ENCODE results near the gene LILRB4. TPM values are rescaled to one million over a fixed set of nuclear protein-coding genes. Genes with fewer than 3 reads are reported as not detected.
A peak's percentile ranks its signal among the peaks of the same experiment; 100 is the strongest.
"Not testable (repeated sequence)": the region's sequence is repeated elsewhere in the genome, so short reads cannot be mapped to it uniquely, and the experiment has no call there.

Gene LILRB4
- total RNA-seq, 1 donor from 2014 or later = not detected

DNA sequence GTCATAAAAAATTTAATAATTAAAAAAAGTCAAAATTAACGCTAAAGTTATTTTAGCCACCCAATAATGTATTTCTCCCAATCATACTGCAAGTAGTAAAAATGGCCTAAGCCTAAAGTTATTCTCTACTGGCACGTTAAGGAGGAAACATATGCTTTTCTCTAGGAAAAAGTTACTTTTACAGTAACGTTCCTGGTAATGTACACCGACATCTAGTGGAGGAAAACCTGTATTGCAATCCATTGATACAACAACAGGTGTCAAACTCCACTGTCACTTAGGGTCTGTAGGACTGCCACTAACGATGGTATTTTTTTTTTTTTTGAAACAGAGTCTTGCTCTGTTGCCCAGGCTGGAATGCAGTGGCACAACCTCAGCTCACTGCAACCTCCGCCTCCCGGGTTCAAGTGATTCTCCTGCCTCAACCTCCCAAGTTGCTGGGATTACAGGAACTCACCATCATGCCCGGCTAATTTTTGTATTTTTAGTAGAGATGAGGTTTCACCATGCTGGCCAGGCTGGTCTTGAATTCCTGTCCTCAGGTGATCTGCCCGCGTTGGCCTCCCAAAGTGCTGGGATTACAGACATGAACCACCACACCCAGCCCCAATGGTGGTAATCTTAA lies 13.5 kb downstream of the LILRB4 start:
- H3K4me3 Mint-ChIP-seq (ENCODE audit: unreplicated experiment); H3K4me2 ChIP-seq (ENCODE audit: low read length); H3K4me1 Mint-ChIP-seq (ENCODE audit: low read depth, unreplicated experiment); H3K27me3 ChIP-seq (ENCODE audit: insufficient read depth, low read length); H3K27ac ChIP-seq (ENCODE audit: low read depth, low read length); H3K79me2 ChIP-seq (ENCODE audit: insufficient read depth, low read length); H3K36me3 Mint-ChIP-seq (ENCODE audit: low read depth, unreplicated experiment); H3K27ac Mint-ChIP-seq (ENCODE audit: unreplicated experiment); H3K36me3 ChIP-seq (ENCODE audit: insufficient read depth, low read length); H3K4me3 ChIP-seq (ENCODE audit: insufficient read depth, low read depth, low read length); H3K9ac ChIP-seq (ENCODE audit: low read length); H3K9me3 Mint-ChIP-seq (ENCODE audit: unreplicated experiment); H4K20me1 ChIP-seq (ENCODE audit: insufficient read depth, low read length); H3K4me1 ChIP-seq (ENCODE audit: insufficient read depth, low read length); H3K27me3 Mint-ChIP-seq (ENCODE audit: low read depth, unreplicated experiment); H2AFZ ChIP-seq (ENCODE audit: low read depth, low read length); H3K9me3 ChIP-seq (ENCODE audit: insufficient read depth, low read depth, low read length); FAIRE-seq: not testable (repeated sequence)
- peak; percentile 3 for DNase-seq (ENCODE audit: low read depth)
- TF ChIP-seq, protein P1, sequence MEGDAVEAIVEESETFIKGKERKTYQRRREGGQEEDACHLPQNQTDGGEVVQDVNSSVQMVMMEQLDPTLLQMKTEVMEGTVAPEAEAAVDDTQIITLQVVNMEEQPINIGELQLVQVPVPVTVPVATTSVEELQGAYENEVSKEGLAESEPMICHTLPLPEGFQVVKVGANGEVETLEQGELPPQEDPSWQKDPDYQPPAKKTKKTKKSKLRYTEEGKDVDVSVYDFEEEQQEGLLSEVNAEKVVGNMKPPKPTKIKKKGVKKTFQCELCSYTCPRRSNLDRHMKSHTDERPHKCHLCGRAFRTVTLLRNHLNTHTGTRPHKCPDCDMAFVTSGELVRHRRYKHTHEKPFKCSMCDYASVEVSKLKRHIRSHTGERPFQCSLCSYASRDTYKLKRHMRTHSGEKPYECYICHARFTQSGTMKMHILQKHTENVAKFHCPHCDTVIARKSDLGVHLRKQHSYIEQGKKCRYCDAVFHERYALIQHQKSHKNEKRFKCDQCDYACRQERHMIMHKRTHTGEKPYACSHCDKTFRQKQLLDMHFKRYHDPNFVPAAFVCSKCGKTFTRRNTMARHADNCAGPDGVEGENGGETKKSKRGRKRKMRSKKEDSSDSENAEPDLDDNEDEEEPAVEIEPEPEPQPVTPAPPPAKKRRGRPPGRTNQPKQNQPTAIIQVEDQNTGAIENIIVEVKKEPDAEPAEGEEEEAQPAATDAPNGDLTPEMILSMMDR (IDR thresholded peaks at IDR 0.05; ENCODE audit: insufficient read depth, low read depth, low read length) = peak; percentile 71

DNA sequence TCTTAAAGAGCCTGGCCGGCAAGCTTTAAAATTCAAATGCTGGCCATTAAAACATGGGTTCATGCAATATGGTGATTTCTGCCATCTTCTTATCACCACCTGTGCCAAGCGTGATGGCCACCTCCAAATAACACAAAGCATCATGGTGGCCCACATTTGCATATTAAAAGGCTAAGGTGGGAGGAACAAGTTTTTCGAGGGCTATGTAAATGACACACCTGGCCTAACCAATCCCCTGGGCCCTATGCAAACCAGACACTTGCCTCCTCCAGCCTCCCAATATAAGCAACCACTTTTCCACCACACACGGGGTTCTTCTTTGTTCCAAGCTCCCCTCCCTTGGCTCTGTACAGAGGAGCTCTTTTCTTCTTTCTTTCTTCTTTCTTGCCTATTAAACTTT lies 14.4 kb downstream of the LILRB4 start:
- Histone ChIP-seq H3K9me3 (ENCODE audit: insufficient read depth, low read depth, low read length) (no peaks in the 10 kb centered on the region), H3K36me3 (ENCODE audit: insufficient read depth, low read length) (no peaks in the 10 kb centered on the region), H4K20me1 (ENCODE audit: insufficient read depth, low read length) (no peaks in the 10 kb centered on the region), H3K79me2 (ENCODE audit: insufficient read depth, low read length) (no peaks in the 10 kb centered on the region), H3K4me2 (ENCODE audit: low read length) (no peak overlapping the region), H2AFZ (ENCODE audit: low read depth, low read length) (no peak overlapping the region), H3K9ac (ENCODE audit: low read length) (no peak overlapping the region), H3K4me1 (ENCODE audit: insufficient read depth, low read length) (no peaks in the 10 kb centered on the region), H3K27me3 (ENCODE audit: insufficient read depth, low read length) (no peaks in the 10 kb centered on the region), H3K4me3 (ENCODE audit: insufficient read depth, low read depth, low read length) (no peak overlapping the region), H3K27ac (ENCODE audit: low read depth, low read length) (no peak overlapping the region)
- H3K9me3 Mint-ChIP-seq (ENCODE audit: unreplicated experiment) = peaks cover 5% of the 10 kb centered on the region
- TF ChIP-seq EZH2 (IDR thresholded peaks at IDR 0.05; ENCODE audit: insufficient read depth, low read length) = no peak
- TF ChIP-seq, protein P1 (IDR thresholded peaks at IDR 0.05; ENCODE audit: insufficient read depth, low read depth, low read length) = no peak
- no peaks in the 10 kb centered on the region for H3K27me3 Mint-ChIP-seq (ENCODE audit: low read depth, unreplicated experiment)
- H3K36me3 Mint-ChIP-seq (ENCODE audit: low read depth, unreplicated experiment) = no peaks in the 10 kb centered on the region
- FAIRE-seq (no peak), DNase-seq (ENCODE audit: low read depth) (no peak)
- no peak overlapping the region for H3K4me3 Mint-ChIP-seq (ENCODE audit: unreplicated experiment)
- no peak overlapping the region for H3K27ac Mint-ChIP-seq (ENCODE audit: unreplicated experiment)
- no peaks in the 10 kb centered on the region for H3K4me1 Mint-ChIP-seq (ENCODE audit: low read depth, unreplicated experiment)

DNA sequence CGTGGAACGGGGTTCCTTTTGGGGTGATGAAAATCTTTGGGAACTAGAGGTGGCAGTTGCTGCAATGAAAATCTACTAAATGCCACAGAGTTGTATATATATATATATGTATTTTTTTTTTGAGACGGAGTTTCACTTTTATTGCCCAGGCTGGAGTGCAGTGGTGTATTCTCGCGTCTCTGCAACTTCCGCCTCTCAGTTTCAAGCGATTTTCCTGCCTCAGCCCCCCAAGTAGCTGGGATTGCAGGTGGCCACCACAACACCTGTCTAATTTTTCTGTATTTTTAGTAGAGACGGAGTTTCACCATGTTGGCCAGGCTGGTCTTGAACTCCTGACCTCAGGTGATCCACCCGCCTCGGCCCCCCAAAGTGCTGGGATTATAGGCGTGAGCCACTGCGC lies 18.8 kb downstream of the LILRB4 start:
- H3K9me3 Mint-ChIP-seq (ENCODE audit: unreplicated experiment); H3K4me1 Mint-ChIP-seq (ENCODE audit: low read depth, unreplicated experiment); H2AFZ ChIP-seq (ENCODE audit: low read depth, low read length); H3K79me2 ChIP-seq (ENCODE audit: insufficient read depth, low read length); H3K27ac Mint-ChIP-seq (ENCODE audit: unreplicated experiment); H3K27me3 ChIP-seq (ENCODE audit: insufficient read depth, low read length); H3K9ac ChIP-seq (ENCODE audit: low read length); H3K4me3 Mint-ChIP-seq (ENCODE audit: unreplicated experiment); H3K27ac ChIP-seq (ENCODE audit: low read depth, low read length); H3K4me2 ChIP-seq (ENCODE audit: low read length); FAIRE-seq; H3K9me3 ChIP-seq (ENCODE audit: insufficient read depth, low read depth, low read length); H3K4me1 ChIP-seq (ENCODE audit: insufficient read depth, low read length); H3K36me3 ChIP-seq (ENCODE audit: insufficient read depth, low read length); H3K36me3 Mint-ChIP-seq (ENCODE audit: low read depth, unreplicated experiment); H4K20me1 ChIP-seq (ENCODE audit: insufficient read depth, low read length); DNase-seq (ENCODE audit: low read depth); H3K4me3 ChIP-seq (ENCODE audit: insufficient read depth, low read depth, low read length); H3K27me3 Mint-ChIP-seq (ENCODE audit: low read depth, unreplicated experiment): not testable (repeated sequence)

All from astrocyte (in vitro differentiated cells and primary cell).